ENCODE data around the gene SLC7A10.
"Not testable (repeated sequence)": the region's sequence is repeated elsewhere in the genome, so short reads cannot be mapped to it uniquely, and the experiment has no call there.

Gene SLC7A10

GRCh38 chr19:33192010-33192409 lies 33.6 kb downstream of the SLC7A10 start:
- no peaks in the 10 kb centered on the region for H3K27me3 ChIP-seq (ENCODE audit: insufficient read depth, low read length, poor library complexity)
- H3K4me3 ChIP-seq (ENCODE audit: low read depth in 1 of 2, low read length in 2 of 2): no peak overlapping the region
- no peaks in the 10 kb centered on the region for H3K4me1 ChIP-seq (ENCODE audit: insufficient read depth, low read length)
- no peak overlapping the region for H3K4me2 ChIP-seq (ENCODE audit: insufficient read depth, low read length)
- H3K9ac ChIP-seq (ENCODE audit: low read depth, low read length): no peak overlapping the region
- H2AFZ ChIP-seq (ENCODE audit: low read depth, low read length): no peak overlapping the region
- no peak for TF ChIP-seq EZH2 (IDR thresholded peaks at IDR 0.05; ENCODE audit: borderline replicate concordance, low read depth, low read length, severe bottlenecking)
- TF ChIP-seq, protein P1, sequence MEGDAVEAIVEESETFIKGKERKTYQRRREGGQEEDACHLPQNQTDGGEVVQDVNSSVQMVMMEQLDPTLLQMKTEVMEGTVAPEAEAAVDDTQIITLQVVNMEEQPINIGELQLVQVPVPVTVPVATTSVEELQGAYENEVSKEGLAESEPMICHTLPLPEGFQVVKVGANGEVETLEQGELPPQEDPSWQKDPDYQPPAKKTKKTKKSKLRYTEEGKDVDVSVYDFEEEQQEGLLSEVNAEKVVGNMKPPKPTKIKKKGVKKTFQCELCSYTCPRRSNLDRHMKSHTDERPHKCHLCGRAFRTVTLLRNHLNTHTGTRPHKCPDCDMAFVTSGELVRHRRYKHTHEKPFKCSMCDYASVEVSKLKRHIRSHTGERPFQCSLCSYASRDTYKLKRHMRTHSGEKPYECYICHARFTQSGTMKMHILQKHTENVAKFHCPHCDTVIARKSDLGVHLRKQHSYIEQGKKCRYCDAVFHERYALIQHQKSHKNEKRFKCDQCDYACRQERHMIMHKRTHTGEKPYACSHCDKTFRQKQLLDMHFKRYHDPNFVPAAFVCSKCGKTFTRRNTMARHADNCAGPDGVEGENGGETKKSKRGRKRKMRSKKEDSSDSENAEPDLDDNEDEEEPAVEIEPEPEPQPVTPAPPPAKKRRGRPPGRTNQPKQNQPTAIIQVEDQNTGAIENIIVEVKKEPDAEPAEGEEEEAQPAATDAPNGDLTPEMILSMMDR (IDR thresholded peaks at IDR 0.05; ENCODE audit: borderline replicate concordance, extremely low read depth, low read length, poor library complexity, severe bottlenecking): peak; percentile 46
- H3K79me2 ChIP-seq (ENCODE audit: insufficient read depth, low read length): no peaks in the 10 kb centered on the region
- H3K27ac ChIP-seq (ENCODE audit: low read length): no peak overlapping the region
- ATAC-seq (ENCODE audit: insufficient read depth, low read depth) (no peak), DNase-seq (no peak)
- H3K9me3 ChIP-seq (ENCODE audit: insufficient read depth, low read length, severe bottlenecking): no peaks in the 10 kb centered on the region
- no peaks in the 10 kb centered on the region for H3K36me3 ChIP-seq (ENCODE audit: insufficient read depth, low read length)
- no peaks in the 10 kb centered on the region for H4K20me1 ChIP-seq (ENCODE audit: insufficient read depth, low read length)

GRCh38 chr19:33191501-33191900 lies 34.1 kb downstream of the SLC7A10 start:
- no peak for DNase-seq
- no peaks in the 10 kb centered on the region for H3K9me3 ChIP-seq (ENCODE audit: insufficient read depth, low read length, severe bottlenecking)

DNA sequence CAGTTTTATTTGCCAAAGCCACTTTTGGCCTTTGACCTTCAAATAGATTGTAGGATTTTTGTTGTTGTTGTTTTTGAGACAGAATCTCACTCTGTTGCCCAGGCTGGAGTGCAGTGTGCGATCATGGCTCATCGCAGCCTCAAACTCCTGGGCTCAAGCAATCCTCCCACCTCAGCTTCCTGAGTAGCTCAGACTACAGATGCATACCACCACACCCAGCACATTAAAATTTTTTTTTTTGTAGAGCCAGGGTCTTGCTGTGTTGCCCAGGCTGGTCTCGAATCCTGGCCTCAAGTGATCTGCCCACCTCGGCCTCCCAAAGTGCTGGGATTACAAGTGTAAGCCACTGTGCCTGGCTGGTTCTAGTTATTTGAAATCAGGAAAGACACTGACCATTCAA lies 34.6 kb downstream of the SLC7A10 start:
- not testable (repeated sequence) for H2AFZ ChIP-seq (ENCODE audit: low read depth, low read length); H3K27ac ChIP-seq (ENCODE audit: low read length); H3K9ac ChIP-seq (ENCODE audit: low read depth, low read length); H3K9me3 ChIP-seq (ENCODE audit: insufficient read depth, low read length, severe bottlenecking); H3K4me3 ChIP-seq (ENCODE audit: low read depth in 1 of 2, low read length in 2 of 2); H3K79me2 ChIP-seq (ENCODE audit: insufficient read depth, low read length); H3K36me3 ChIP-seq (ENCODE audit: insufficient read depth, low read length); H3K27me3 ChIP-seq (ENCODE audit: insufficient read depth, low read length, poor library complexity); DNase-seq; H3K4me2 ChIP-seq (ENCODE audit: insufficient read depth, low read length); ATAC-seq (ENCODE audit: insufficient read depth, low read depth); H4K20me1 ChIP-seq (ENCODE audit: insufficient read depth, low read length); H3K4me1 ChIP-seq (ENCODE audit: insufficient read depth, low read length)

More at GRCh38 chr19:33191501-33191900, 34.1 kb downstream of the SLC7A10 start:
- H3K36me3 ChIP-seq (ENCODE audit: insufficient read depth, low read length): no peaks in the 10 kb centered on the region
- ATAC-seq (ENCODE audit: insufficient read depth, low read depth): no peak
- no peak overlapping the region for H3K27ac ChIP-seq (ENCODE audit: low read length)
- no peak overlapping the region for H3K4me3 ChIP-seq (ENCODE audit: low read depth in 1 of 2, low read length in 2 of 2)
- H3K4me2 ChIP-seq (ENCODE audit: insufficient read depth, low read length): no peak overlapping the region
- H3K9ac ChIP-seq (ENCODE audit: low read depth, low read length): no peak overlapping the region
- H3K79me2 ChIP-seq (ENCODE audit: insufficient read depth, low read length): no peaks in the 10 kb centered on the region
- H2AFZ ChIP-seq (ENCODE audit: low read depth, low read length): no peak overlapping the region
- H3K4me1 ChIP-seq (ENCODE audit: insufficient read depth, low read length): no peaks in the 10 kb centered on the region
- no peaks in the 10 kb centered on the region for H4K20me1 ChIP-seq (ENCODE audit: insufficient read depth, low read length)
- TF ChIP-seq, protein P1 (IDR thresholded peaks at IDR 0.05; ENCODE audit: borderline replicate concordance, extremely low read depth, low read length, poor library complexity, severe bottlenecking): no peak
- no peak for TF ChIP-seq EZH2 (IDR thresholded peaks at IDR 0.05; ENCODE audit: borderline replicate concordance, low read depth, low read length, severe bottlenecking)
- H3K27me3 ChIP-seq (ENCODE audit: insufficient read depth, low read length, poor library complexity): no peaks in the 10 kb centered on the region

- Histone ChIP-seq H3K27me3 (ENCODE audit: insufficient read depth, low read length, poor library complexity) (no peaks in the 10 kb centered on the region), H4K20me1 (ENCODE audit: insufficient read depth, low read length) (no peaks in the 10 kb centered on the region), H3K4me3 (ENCODE audit: low read depth in 1 of 2, low read length in 2 of 2) (no peak overlapping the region), H3K9ac (ENCODE audit: low read depth, low read length) (no peak overlapping the region), H3K9me3 (ENCODE audit: insufficient read depth, low read length, severe bottlenecking) (no peaks in the 10 kb centered on the region), H3K4me1 (ENCODE audit: insufficient read depth, low read length) (no peaks in the 10 kb centered on the region), H3K79me2 (ENCODE audit: insufficient read depth, low read length) (no peaks in the 10 kb centered on the region), H2AFZ (ENCODE audit: low read depth, low read length) (no peak overlapping the region), H3K27ac (ENCODE audit: low read length) (no peak overlapping the region), H3K36me3 (ENCODE audit: insufficient read depth, low read length) (no peaks in the 10 kb centered on the region), H3K4me2 (ENCODE audit: insufficient read depth, low read length) (no peak overlapping the region)
- ATAC-seq (ENCODE audit: insufficient read depth, low read depth) (no peak), DNase-seq (no peak)
- TF ChIP-seq, protein P1 (IDR thresholded peaks at IDR 0.05; ENCODE audit: borderline replicate concordance, extremely low read depth, low read length, poor library complexity, severe bottlenecking): no peak
- no peak for TF ChIP-seq EZH2 (IDR thresholded peaks at IDR 0.05; ENCODE audit: borderline replicate concordance, low read depth, low read length, severe bottlenecking)
Observed at GRCh38 chr19:33189453-33189852, 36.2 kb downstream of the SLC7A10 start.
